Lower leg skin (tissue), 3 donors: ENCODE data around the gene IQSEC3.

Experiments
- POLR2A ChIP-seq, 2 donors: fragments of 450-650 bp; IDR thresholded peaks; one replicate each; pipeline ENCODE4 v1.6.1; 2016 to 2017; ENCODE audit warnings: antibody characterized with exemption in 2 of 2, mild to moderate bottlenecking in 1 of 2, moderate library complexity in 1 of 2
- TF ChIP-seq, protein P1 (sequence below), 3 donors: fragments of 450-650 bp; IDR thresholded peaks; one replicate each; pipeline ENCODE4 v1.5.1; 2016; ENCODE audit warnings: antibody characterized with exemption in 3 of 3, mild to moderate bottlenecking in 3 of 3, moderate library complexity in 2 of 3

DNA sequence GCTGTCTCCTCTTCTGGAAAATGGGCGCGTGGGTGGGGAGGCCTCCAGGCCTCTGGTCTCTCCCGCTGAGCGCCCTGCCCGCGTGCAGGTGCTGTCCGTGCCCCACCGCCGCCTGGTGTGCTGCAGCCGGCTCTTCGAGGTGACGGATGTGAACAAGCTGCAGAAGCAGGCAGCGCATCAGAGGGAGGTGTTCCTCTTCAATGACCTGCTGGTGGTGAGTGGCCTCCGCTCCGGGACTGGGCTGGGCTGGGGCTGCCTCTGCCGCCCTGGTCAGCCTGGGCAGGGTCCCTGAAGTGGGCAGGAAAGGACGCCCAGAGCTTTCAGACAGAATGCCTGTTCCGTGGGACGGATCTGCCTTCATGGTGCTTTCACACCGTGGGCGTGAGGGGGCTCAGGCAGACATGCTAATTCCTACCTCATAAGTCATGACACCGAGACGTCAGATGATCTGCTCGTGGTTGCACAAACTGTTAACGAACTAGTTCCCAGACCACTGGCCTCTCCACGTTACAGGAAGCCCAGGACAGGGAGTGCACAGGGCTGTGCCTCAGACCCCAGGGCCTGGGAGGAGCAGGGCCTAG lies 96.9 kb downstream of the IQSEC3 start:
- TF ChIP-seq POLR2A (IDR thresholded peaks at IDR 0.05) = no peak
- TF ChIP-seq, protein P1, sequence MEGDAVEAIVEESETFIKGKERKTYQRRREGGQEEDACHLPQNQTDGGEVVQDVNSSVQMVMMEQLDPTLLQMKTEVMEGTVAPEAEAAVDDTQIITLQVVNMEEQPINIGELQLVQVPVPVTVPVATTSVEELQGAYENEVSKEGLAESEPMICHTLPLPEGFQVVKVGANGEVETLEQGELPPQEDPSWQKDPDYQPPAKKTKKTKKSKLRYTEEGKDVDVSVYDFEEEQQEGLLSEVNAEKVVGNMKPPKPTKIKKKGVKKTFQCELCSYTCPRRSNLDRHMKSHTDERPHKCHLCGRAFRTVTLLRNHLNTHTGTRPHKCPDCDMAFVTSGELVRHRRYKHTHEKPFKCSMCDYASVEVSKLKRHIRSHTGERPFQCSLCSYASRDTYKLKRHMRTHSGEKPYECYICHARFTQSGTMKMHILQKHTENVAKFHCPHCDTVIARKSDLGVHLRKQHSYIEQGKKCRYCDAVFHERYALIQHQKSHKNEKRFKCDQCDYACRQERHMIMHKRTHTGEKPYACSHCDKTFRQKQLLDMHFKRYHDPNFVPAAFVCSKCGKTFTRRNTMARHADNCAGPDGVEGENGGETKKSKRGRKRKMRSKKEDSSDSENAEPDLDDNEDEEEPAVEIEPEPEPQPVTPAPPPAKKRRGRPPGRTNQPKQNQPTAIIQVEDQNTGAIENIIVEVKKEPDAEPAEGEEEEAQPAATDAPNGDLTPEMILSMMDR (IDR thresholded peaks at IDR 0.05) = no peak
